ENCODE data around the gene ERBB3.
"Not testable (repeated sequence)": the region's sequence is repeated elsewhere in the genome, so short reads cannot be mapped to it uniquely, and the experiment has no call there.

The ERBB3 gene

GRCh38 chr12:56061982-56062381 is 18.0 kb upstream of the ERBB3 start:
- ATAC-seq: no peak
- Mint-ChIP-seq H3K4me3 (no peak overlapping the region), H3K4me1 (no peaks in the 10 kb centered on the region), H3K27me3 (peaks cover 13% of the 10 kb centered on the region), H3K9me3 (no peaks in the 10 kb centered on the region), H3K27ac (no peak overlapping the region), H3K36me3 (no peaks in the 10 kb centered on the region)

- Mint-ChIP-seq H3K4me1 (no peaks in the 10 kb centered on the region), H3K27me3 (peaks cover 13% of the 10 kb centered on the region), H3K4me3 (no peak overlapping the region), H3K9me3 (no peaks in the 10 kb centered on the region), H3K36me3 (no peaks in the 10 kb centered on the region), H3K27ac (no peak overlapping the region)
- ATAC-seq: no peak
These were observed 17.0 kb upstream of the ERBB3 start for GRCh38 chr12:56062996-56063395.

DNA sequence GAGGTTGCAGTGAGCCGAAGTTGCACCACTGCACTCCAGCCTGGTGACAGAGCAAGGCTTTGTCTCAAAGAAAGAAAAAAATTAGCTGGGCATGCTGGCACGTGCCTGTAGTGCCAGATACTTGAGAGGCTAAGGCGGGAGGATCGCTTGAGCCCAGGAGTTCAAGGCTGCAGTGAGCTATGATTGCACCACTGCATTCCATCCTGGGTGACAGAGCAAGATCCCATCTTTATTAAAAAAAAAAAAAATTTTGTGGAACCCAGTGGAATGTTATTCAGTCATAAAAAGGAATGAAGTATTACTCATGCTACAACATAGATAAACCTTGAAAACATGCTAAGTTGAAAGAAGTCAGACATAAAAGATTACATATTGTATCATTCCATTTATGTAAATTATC is 8.3 kb upstream of the ERBB3 start:
- ATAC-seq: no peak
- Mint-ChIP-seq H3K27ac (no peak overlapping the region), H3K4me3 (no peak overlapping the region), H3K36me3 (no peaks in the 10 kb centered on the region), H3K27me3 (no peaks in the 10 kb centered on the region), H3K4me1 (no peaks in the 10 kb centered on the region), H3K9me3 (no peaks in the 10 kb centered on the region)

- no peak overlapping the region for H3K27ac Mint-ChIP-seq
- no peak overlapping the region for H3K4me3 Mint-ChIP-seq
- no peaks in the 10 kb centered on the region for H3K9me3 Mint-ChIP-seq
- peaks cover 8% of the 10 kb centered on the region for H3K4me1 Mint-ChIP-seq
- H3K36me3 Mint-ChIP-seq: no peaks in the 10 kb centered on the region
- no peaks in the 10 kb centered on the region for H3K27me3 Mint-ChIP-seq
- ATAC-seq: no peak
These were observed 5.6 kb upstream of the ERBB3 start for GRCh38 chr12:56074396-56074795.

GRCh38 chr12:56077966-56078365 is 2.0 kb upstream of the ERBB3 start:
- H3K9me3 Mint-ChIP-seq: not testable (repeated sequence)

GRCh38 chr12:56078427-56078826 is 1.5 kb upstream of the ERBB3 start:
- Mint-ChIP-seq H3K4me1 (peaks cover 17% of the 10 kb centered on the region), H3K27ac (no peak overlapping the region), H3K4me3 (peak overlapping the region; percentile 39), H3K9me3 (no peaks in the 10 kb centered on the region), H3K36me3 (no peaks in the 10 kb centered on the region), H3K27me3 (peaks cover 27% of the 10 kb centered on the region)
- no peak for ATAC-seq

More at GRCh38 chr12:56077966-56078365, 2.0 kb upstream of the ERBB3 start:
- not testable (repeated sequence) for ATAC-seq, H3K27ac Mint-ChIP-seq, H3K36me3 Mint-ChIP-seq, H3K4me3 Mint-ChIP-seq
- Mint-ChIP-seq H3K27me3 (peaks cover 27% of the 10 kb centered on the region), H3K4me1 (peaks cover 17% of the 10 kb centered on the region)

DNA sequence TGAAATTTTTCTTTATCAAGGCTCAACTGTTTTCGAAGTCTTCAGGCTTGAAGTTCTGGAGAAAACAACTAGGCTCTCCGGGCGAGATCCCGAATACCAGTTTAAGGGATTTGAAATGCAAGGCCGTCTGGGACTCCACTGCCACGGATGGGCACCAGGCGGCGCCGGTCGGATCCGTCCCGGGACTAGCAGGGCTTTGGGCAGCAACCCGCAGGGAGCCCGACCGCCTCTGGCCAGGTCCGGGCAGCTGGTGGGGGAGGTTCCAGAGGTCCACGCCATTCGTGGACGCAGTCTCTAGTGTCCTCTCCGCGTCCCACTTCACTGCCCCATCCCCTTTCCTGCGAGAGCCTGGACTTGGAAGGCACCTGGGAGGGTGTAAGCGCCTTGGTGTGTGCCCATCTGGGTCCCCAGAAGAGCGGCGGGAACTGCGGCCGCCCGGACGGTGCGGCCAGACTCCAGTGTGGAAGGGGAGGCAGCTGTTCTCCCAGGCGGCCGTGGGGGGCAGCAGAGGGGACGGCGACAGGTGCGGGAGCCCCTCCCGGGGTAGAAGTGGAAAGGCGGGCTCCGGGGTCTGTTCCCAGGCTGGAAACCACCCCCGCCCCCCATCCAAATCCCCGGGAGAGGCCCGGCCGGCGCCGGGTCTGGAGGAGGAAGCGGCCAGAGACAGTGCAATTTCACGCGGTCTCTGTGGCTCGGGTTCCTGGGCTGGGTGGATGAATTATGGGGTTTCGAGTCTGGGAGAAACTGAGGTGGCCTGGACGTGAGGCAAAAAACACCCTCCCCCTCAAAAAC is 838 bp upstream of the ERBB3 start:
- H3K36me3 Mint-ChIP-seq: no peaks in the 10 kb centered on the region
- peak overlapping the region; percentile 22 for H3K27ac Mint-ChIP-seq
- H3K9me3 Mint-ChIP-seq: no peaks in the 10 kb centered on the region
- peak; percentile 81 for ATAC-seq
- peaks cover 17% of the 10 kb centered on the region for H3K4me1 Mint-ChIP-seq
- H3K27me3 Mint-ChIP-seq: peaks cover 27% of the 10 kb centered on the region
- peak overlapping the region; percentile 78 for H3K4me3 Mint-ChIP-seq

- ATAC-seq: no peak
These were observed 682 bp downstream of the ERBB3 start for GRCh38 chr12:56080556-56081138.

DNA sequence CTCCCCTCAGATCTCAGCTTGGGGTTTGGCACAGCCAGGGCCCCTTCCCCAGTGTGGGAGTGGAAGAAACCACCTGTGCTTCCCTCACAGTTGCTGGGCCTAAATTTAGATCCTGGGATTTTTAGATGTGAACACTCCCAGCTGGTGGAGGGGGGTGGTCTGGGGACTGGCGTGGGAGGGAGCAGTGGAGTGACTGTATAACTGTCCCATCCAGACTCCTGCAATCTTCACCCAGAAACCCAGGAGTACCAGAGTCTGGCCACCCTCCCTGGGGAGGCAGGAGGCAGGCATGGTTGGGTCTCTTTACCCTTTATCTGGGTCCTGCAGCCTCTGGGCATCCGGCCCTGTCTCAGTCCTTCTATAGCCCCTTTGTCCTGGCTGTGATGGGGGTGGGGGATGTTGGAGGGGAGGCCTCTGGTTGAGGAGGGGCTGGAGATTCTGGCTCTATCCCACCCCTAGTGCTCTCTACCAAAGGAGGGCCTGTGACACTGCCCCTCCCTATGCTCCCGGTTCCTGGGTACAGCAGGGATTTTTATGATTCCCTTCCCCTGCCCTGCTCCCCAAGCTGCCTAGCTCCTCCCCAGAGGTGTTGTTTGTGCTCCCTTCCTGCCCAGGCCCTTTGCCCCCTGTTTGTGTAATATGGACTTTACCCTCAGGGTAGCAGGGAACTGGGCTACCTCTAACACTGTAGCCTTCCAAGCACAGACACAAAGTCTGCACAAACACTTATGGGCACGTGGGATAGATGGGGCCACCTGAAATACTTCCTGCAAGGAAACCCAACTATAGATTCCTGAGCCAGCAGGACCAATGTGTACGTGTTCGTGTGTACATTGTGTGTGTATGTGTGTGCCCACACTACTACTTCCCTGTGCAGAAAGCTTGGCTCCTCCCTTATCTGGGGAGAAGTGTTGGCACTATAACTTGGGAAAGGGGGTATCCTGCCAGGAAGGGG is 1.7 kb downstream of the ERBB3 start:
- peaks cover 27% of the 10 kb centered on the region for H3K27me3 Mint-ChIP-seq
- ATAC-seq: no peak
- no peak overlapping the region for H3K27ac Mint-ChIP-seq
- H3K4me1 Mint-ChIP-seq: peaks cover 17% of the 10 kb centered on the region
- no peaks in the 10 kb centered on the region for H3K36me3 Mint-ChIP-seq
- peak overlapping the region; percentile 36 for H3K4me3 Mint-ChIP-seq
- H3K9me3 Mint-ChIP-seq: no peaks in the 10 kb centered on the region

More at GRCh38 chr12:56080556-56081138, 682 bp downstream of the ERBB3 start:
- Mint-ChIP-seq H3K36me3 (no peaks in the 10 kb centered on the region), H3K9me3 (no peaks in the 10 kb centered on the region), H3K27me3 (peaks cover 27% of the 10 kb centered on the region), H3K4me1 (peaks cover 17% of the 10 kb centered on the region), H3K4me3 (peak overlapping the region; percentile 36), H3K27ac (no peak overlapping the region)

DNA sequence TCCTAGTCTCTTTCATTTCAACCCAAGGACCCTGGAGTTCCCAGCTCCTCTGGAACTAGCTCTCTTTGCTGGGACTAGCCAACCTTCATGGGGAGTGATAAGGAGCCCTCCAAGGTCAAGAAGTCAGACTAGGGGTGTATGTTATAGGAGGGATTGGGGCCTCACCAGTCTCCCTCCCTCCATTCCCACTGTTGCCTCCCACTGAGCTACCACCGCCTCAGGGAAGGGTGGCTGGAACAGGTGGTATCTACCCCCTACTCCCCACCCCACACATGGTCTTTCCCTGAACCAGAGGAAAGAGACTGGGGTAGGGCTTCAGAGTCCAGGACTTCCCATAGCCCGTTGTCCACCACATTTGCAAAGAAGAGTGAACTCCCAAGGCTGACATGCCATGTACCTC is 2.4 kb downstream of the ERBB3 start:
- no peaks in the 10 kb centered on the region for H3K36me3 Mint-ChIP-seq
- peaks cover 27% of the 10 kb centered on the region for H3K27me3 Mint-ChIP-seq
- H3K9me3 Mint-ChIP-seq: no peaks in the 10 kb centered on the region
- peaks cover 17% of the 10 kb centered on the region for H3K4me1 Mint-ChIP-seq
- no peak overlapping the region for H3K27ac Mint-ChIP-seq
- no peak for ATAC-seq
- H3K4me3 Mint-ChIP-seq: no peak overlapping the region

GRCh38 chr12:56082967-56083366 is 3.0 kb downstream of the ERBB3 start:
- H3K9me3 Mint-ChIP-seq: no peaks in the 10 kb centered on the region
- H3K36me3 Mint-ChIP-seq: no peaks in the 10 kb centered on the region
- no peak overlapping the region for H3K27ac Mint-ChIP-seq
- ATAC-seq: no peak
- H3K4me1 Mint-ChIP-seq: peaks cover 17% of the 10 kb centered on the region
- H3K4me3 Mint-ChIP-seq: no peak overlapping the region
- peaks cover 27% of the 10 kb centered on the region for H3K27me3 Mint-ChIP-seq

GRCh38 chr12:56084958-56085543 is 5.1 kb downstream of the ERBB3 start:
- Mint-ChIP-seq H3K4me1 (peaks cover 3% of the 10 kb centered on the region), H3K36me3 (no peaks in the 10 kb centered on the region), H3K4me3 (no peak overlapping the region), H3K9me3 (no peaks in the 10 kb centered on the region), H3K27ac (no peak overlapping the region), H3K27me3 (peaks cover 22% of the 10 kb centered on the region)
- ATAC-seq: no peak

DNA sequence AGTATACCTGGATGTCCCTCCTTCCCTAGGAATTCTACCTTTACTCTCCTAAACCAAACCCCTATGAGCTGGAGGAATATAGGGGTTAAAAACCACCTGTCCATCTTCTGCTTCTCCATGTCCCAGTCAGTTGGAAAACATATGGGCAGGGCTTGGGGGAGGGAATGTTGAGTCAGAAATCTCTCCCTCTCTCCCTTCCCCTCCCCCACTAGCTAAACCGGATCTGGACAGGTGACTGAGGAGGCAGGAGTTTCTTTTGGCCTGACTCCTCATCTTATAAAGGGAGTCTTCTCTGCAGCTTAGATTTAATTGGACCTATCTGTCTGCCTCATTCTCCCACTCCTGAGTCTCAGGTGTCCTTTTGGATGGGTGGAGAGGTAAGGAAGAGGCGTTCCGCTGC is 6.1 kb downstream of the ERBB3 start:
- Mint-ChIP-seq H3K4me1 (no peaks in the 10 kb centered on the region), H3K27me3 (peaks cover 20% of the 10 kb centered on the region), H3K27ac (no peak overlapping the region), H3K4me3 (no peak overlapping the region), H3K9me3 (no peaks in the 10 kb centered on the region), H3K36me3 (no peaks in the 10 kb centered on the region)
- no peak for ATAC-seq

GRCh38 chr12:56086608-56087007 is 6.6 kb downstream of the ERBB3 start:
- no peak overlapping the region for H3K4me3 Mint-ChIP-seq
- no peak for ATAC-seq
- H3K27ac Mint-ChIP-seq: no peak overlapping the region
- H3K27me3 Mint-ChIP-seq: peaks cover 15% of the 10 kb centered on the region
- H3K36me3 Mint-ChIP-seq: no peaks in the 10 kb centered on the region
- no peaks in the 10 kb centered on the region for H3K4me1 Mint-ChIP-seq
- H3K9me3 Mint-ChIP-seq: no peaks in the 10 kb centered on the region

- ATAC-seq: no peak
- Mint-ChIP-seq H3K27me3 (peaks cover 9% of the 10 kb centered on the region), H3K4me1 (no peaks in the 10 kb centered on the region), H3K9me3 (no peaks in the 10 kb centered on the region), H3K27ac (no peak overlapping the region), H3K4me3 (no peak overlapping the region), H3K36me3 (no peaks in the 10 kb centered on the region)
These were observed 7.3 kb downstream of the ERBB3 start for GRCh38 chr12:56087220-56087619.

Data from stimulated activated memory B cell treated with anti-CD40 and anti-IgM and Interleukin-4, amounts not matched to agents 10 μg/mL and 1 μg/mL and 100 μg/mL, for 72 hours (primary cell).